ENCODE measurements around the gene ALG12.

Gene ALG12

DNA sequence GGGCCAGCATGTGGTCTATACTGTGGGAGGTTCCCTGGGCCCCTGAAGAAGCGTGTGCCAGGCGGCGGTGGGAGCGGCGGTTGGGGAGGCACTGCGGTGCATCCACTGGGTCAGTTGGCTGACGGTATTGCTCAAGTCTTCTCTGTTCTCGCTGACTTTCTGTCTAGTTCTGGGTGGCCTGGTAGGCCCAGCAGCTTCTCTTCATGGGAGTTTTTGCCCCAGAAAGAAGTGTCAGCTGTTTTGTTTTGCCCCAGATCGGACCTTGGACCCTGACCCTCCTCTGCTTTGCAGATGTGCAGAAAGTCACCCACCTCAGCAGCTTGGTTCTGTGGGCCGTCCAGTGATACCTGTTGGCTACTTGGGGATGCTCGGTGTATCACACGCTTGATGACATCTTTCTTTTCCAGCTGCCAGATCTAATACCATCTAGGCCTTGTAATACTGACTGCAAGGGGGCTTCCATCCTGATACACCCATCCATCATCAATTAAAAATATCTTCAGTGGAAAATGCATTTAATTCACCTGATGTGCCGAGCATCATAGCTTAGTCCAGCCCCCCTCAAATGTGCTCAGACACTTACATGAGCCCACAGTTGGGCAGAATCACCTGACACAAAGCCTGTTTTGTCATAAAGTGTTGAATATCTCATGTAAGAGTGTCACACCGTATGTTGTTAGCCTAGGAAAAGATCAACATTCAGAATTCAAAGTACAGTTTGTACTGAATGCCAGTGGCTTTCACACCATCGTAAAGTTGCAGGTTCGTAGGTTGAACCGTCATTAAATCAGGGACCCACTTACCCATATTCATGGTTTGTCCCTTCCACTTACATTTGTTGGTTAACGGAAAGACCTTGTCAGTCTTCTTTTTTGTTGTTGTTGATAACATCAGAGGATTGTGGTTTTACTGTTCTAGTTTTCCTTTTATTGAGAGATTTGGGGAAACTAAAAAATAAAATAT is 50.7 kb downstream of the ALG12 start:
- no peak overlapping the region for H2AFZ ChIP-seq (ENCODE audit: low read length)
- H4K8ac ChIP-seq (ENCODE audit: low read depth, low read length) = no peak overlapping the region
- no peak overlapping the region for H3K14ac ChIP-seq (ENCODE audit: low read length)
- H2BK120ac ChIP-seq (ENCODE audit: low read depth, low read length) = no peak overlapping the region
- H3K27me3 ChIP-seq (ENCODE audit: control insufficient read depth in 3 of 3, insufficient read depth in 3 of 3, low read depth in 1 of 3, low read length in 3 of 3) = no peaks in the 10 kb centered on the region
- H3K9me3 ChIP-seq (replicated peaks in 1 of 2; ENCODE audit: control insufficient read depth in 2 of 2, insufficient read depth in 1 of 2, low read depth in 1 of 2, low read length in 2 of 2) = peaks cover 25 to 69% of the 10 kb centered on the region in 2 donors
- H3K4me1 ChIP-seq (ENCODE audit: control insufficient read depth in 2 of 2, insufficient read depth in 1 of 2, low read depth in 1 of 2, low read length in 2 of 2) = no peaks in the 10 kb centered on the region
- H3K79me1 ChIP-seq (ENCODE audit: low read depth, low read length) = peaks cover 16% of the 10 kb centered on the region
- H3K4ac ChIP-seq (ENCODE audit: low read length) = no peak overlapping the region
- no peak overlapping the region for H3K27ac ChIP-seq (replicated peaks; ENCODE audit: low read length)
- H2BK15ac ChIP-seq (ENCODE audit: low read length) = no peak overlapping the region
- no CpG with 5 or more reads among the region's 18 CpGs for whole genome bisulfite sequencing, 2 donors (ENCODE audit: extremely low coverage in 2 of 2, insufficient read length in 2 of 2, insufficient replicate concordance in 1 of 2)
- H2BK5ac ChIP-seq (ENCODE audit: low read length) = no peak overlapping the region
- peaks cover 10 to 37% of the 10 kb centered on the region in 2 donors for H3K36me3 ChIP-seq (replicated peaks in 1 of 2; ENCODE audit: control insufficient read depth in 2 of 2, insufficient read depth in 2 of 2, low read length in 2 of 2)
- H3K18ac ChIP-seq (ENCODE audit: low read length) = no peak overlapping the region
- no peak overlapping the region for H3K9ac ChIP-seq (ENCODE audit: low read depth, low read length, poor library complexity)
- no peak overlapping the region for H3K4me2 ChIP-seq (ENCODE audit: insufficient read depth, low read length, poor library complexity, severe bottlenecking)
- no peak overlapping the region for H2BK12ac ChIP-seq (ENCODE audit: low read length)
- no peak for DNase-seq (ENCODE audit: low spot score)
- no peak overlapping the region for H3K4me3 ChIP-seq (ENCODE audit: low read length in 2 of 2)
- H2AK5ac ChIP-seq (ENCODE audit: low read depth, low read length) = no peak overlapping the region
- H4K91ac ChIP-seq (ENCODE audit: low read depth, low read length, poor library complexity) = no peak overlapping the region
- no peak overlapping the region for H3K23ac ChIP-seq (ENCODE audit: low read depth, low read length, poor library complexity)

DNA sequence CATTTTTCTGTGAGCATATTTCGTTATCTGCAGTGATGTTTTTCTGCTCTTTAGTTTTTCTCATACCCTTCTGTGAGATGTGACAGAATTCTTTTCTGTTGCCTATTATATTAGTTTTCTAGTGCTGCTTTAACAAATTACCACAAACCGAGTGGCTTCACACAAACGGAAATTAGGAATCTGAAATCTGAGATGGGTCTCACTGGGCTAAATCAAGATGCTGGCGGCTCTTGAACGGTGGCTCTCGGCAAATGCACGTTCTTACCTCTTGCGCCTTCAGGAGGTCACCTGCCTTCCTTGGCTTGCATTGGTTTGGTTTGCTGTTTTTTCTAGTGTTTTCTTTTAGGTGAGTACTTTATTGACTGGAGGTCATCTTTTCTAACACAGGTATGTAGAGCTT is 51.6 kb downstream of the ALG12 start:
- Histone ChIP-seq H3K4me2 (ENCODE audit: insufficient read depth, low read length, poor library complexity, severe bottlenecking) (no peak overlapping the region), H3K27me3 (ENCODE audit: control insufficient read depth in 3 of 3, insufficient read depth in 3 of 3, low read depth in 1 of 3, low read length in 3 of 3) (no peaks in the 10 kb centered on the region), H3K36me3 (replicated peaks in 1 of 2; ENCODE audit: control insufficient read depth in 2 of 2, insufficient read depth in 2 of 2, low read length in 2 of 2) (peaks cover 10 to 37% of the 10 kb centered on the region in 2 donors), H3K4ac (ENCODE audit: low read length) (no peak overlapping the region), H3K4me1 (ENCODE audit: control insufficient read depth in 2 of 2, insufficient read depth in 1 of 2, low read depth in 1 of 2, low read length in 2 of 2) (no peaks in the 10 kb centered on the region), H2BK5ac (ENCODE audit: low read length) (no peak overlapping the region), H3K27ac (replicated peaks; ENCODE audit: low read length) (no peak overlapping the region), H2BK15ac (ENCODE audit: low read length) (no peak overlapping the region), H3K14ac (ENCODE audit: low read length) (no peak overlapping the region), H2BK120ac (ENCODE audit: low read depth, low read length) (no peak overlapping the region), H2AFZ (ENCODE audit: low read length) (no peak overlapping the region), H2BK12ac (ENCODE audit: low read length) (no peak overlapping the region), H3K9ac (ENCODE audit: low read depth, low read length, poor library complexity) (no peak overlapping the region), H3K18ac (ENCODE audit: low read length) (no peak overlapping the region), H4K91ac (ENCODE audit: low read depth, low read length, poor library complexity) (no peak overlapping the region), H3K9me3 (replicated peaks in 1 of 2; ENCODE audit: control insufficient read depth in 2 of 2, insufficient read depth in 1 of 2, low read depth in 1 of 2, low read length in 2 of 2) (peaks cover 25 to 64% of the 10 kb centered on the region in 2 donors), H3K23ac (ENCODE audit: low read depth, low read length, poor library complexity) (no peak overlapping the region), H4K8ac (ENCODE audit: low read depth, low read length) (no peak overlapping the region), H2AK5ac (ENCODE audit: low read depth, low read length) (no peak overlapping the region), H3K79me1 (ENCODE audit: low read depth, low read length) (peaks cover 18% of the 10 kb centered on the region), H3K4me3 (ENCODE audit: low read length in 2 of 2) (no peak overlapping the region)
- no CpG with 5 or more reads among the region's 8 CpGs for WGBS, 2 donors (ENCODE audit: extremely low coverage in 2 of 2, insufficient read length in 2 of 2, insufficient replicate concordance in 1 of 2)
- no peak for DNase-seq (ENCODE audit: low spot score)

DNA sequence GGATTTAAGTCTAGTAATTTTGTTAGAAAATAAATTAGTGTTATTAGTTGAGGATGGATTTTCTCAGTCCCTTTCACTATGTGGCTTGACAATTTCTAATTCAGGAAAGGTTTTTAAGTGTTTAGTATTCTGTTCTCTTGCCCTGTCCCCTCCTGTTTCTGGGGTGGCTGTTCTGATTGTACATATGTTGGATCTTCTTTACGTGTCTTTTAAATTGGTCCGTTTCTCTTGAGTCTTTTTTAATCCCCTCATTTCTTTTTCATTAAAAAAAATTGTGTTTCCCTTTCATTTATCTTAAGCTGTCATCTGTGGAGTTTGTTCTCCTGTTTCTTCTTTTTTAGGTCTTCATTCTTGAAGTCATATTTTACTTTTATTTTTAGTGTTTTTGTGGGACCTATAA is 52.1 kb downstream of the ALG12 start:
- H2BK12ac ChIP-seq (ENCODE audit: low read length) = no peak overlapping the region
- H3K4me3 ChIP-seq (ENCODE audit: low read length in 2 of 2) = no peak overlapping the region
- no peak overlapping the region for H2AFZ ChIP-seq (ENCODE audit: low read length)
- peaks cover 10 to 37% of the 10 kb centered on the region in 2 donors for H3K36me3 ChIP-seq (replicated peaks in 1 of 2; ENCODE audit: control insufficient read depth in 2 of 2, insufficient read depth in 2 of 2, low read length in 2 of 2)
- no peak overlapping the region for H3K4ac ChIP-seq (ENCODE audit: low read length)
- no peak overlapping the region for H3K9ac ChIP-seq (ENCODE audit: low read depth, low read length, poor library complexity)
- H2BK120ac ChIP-seq (ENCODE audit: low read depth, low read length) = no peak overlapping the region
- H3K27me3 ChIP-seq (ENCODE audit: control insufficient read depth in 3 of 3, insufficient read depth in 3 of 3, low read depth in 1 of 3, low read length in 3 of 3) = no peaks in the 10 kb centered on the region
- no CpG with 5 or more reads among the region's 2 CpGs for WGBS, 2 donors (ENCODE audit: extremely low coverage in 2 of 2, insufficient read length in 2 of 2, insufficient replicate concordance in 1 of 2)
- H3K4me1 ChIP-seq (ENCODE audit: control insufficient read depth in 2 of 2, insufficient read depth in 1 of 2, low read depth in 1 of 2, low read length in 2 of 2) = no peaks in the 10 kb centered on the region
- H2AK5ac ChIP-seq (ENCODE audit: low read depth, low read length) = no peak overlapping the region
- H3K4me2 ChIP-seq (ENCODE audit: insufficient read depth, low read length, poor library complexity, severe bottlenecking) = no peak overlapping the region
- peaks cover 25 to 60% of the 10 kb centered on the region in 2 donors for H3K9me3 ChIP-seq (replicated peaks in 1 of 2; ENCODE audit: control insufficient read depth in 2 of 2, insufficient read depth in 1 of 2, low read depth in 1 of 2, low read length in 2 of 2)
- peaks cover 23% of the 10 kb centered on the region for H3K79me1 ChIP-seq (ENCODE audit: low read depth, low read length)
- H3K23ac ChIP-seq (ENCODE audit: low read depth, low read length, poor library complexity) = no peak overlapping the region
- no peak overlapping the region for H2BK15ac ChIP-seq (ENCODE audit: low read length)
- no peak overlapping the region for H3K14ac ChIP-seq (ENCODE audit: low read length)
- DNase-seq (ENCODE audit: low spot score) = no peak
- H4K8ac ChIP-seq (ENCODE audit: low read depth, low read length) = no peak overlapping the region
- no peak overlapping the region for H3K27ac ChIP-seq (replicated peaks; ENCODE audit: low read length)
- H2BK5ac ChIP-seq (ENCODE audit: low read length) = no peak overlapping the region
- H4K91ac ChIP-seq (ENCODE audit: low read depth, low read length, poor library complexity) = no peak overlapping the region
- H3K18ac ChIP-seq (ENCODE audit: low read length) = no peak overlapping the region

- Histone ChIP-seq H3K23ac (ENCODE audit: low read depth, low read length, poor library complexity) (no peak overlapping the region), H3K27ac (replicated peaks; ENCODE audit: low read length) (no peak overlapping the region), H2AFZ (ENCODE audit: low read length) (no peak overlapping the region), H2BK120ac (ENCODE audit: low read depth, low read length) (no peak overlapping the region), H3K9me3 (replicated peaks in 1 of 2; ENCODE audit: control insufficient read depth in 2 of 2, insufficient read depth in 1 of 2, low read depth in 1 of 2, low read length in 2 of 2) (peaks cover 25 to 58% of the 10 kb centered on the region in 2 donors), H3K4ac (ENCODE audit: low read length) (no peak overlapping the region), H4K91ac (ENCODE audit: low read depth, low read length, poor library complexity) (no peak overlapping the region), H3K9ac (ENCODE audit: low read depth, low read length, poor library complexity) (no peak overlapping the region), H3K4me1 (ENCODE audit: control insufficient read depth in 2 of 2, insufficient read depth in 1 of 2, low read depth in 1 of 2, low read length in 2 of 2) (no peaks in the 10 kb centered on the region), H2BK12ac (ENCODE audit: low read length) (no peak overlapping the region), H3K27me3 (ENCODE audit: control insufficient read depth in 3 of 3, insufficient read depth in 3 of 3, low read depth in 1 of 3, low read length in 3 of 3) (no peaks in the 10 kb centered on the region), H4K8ac (ENCODE audit: low read depth, low read length) (no peak overlapping the region), H2BK5ac (ENCODE audit: low read length) (no peak overlapping the region), H3K36me3 (replicated peaks in 1 of 2; ENCODE audit: control insufficient read depth in 2 of 2, insufficient read depth in 2 of 2, low read length in 2 of 2) (peaks cover 10 to 37% of the 10 kb centered on the region in 2 donors), H2BK15ac (ENCODE audit: low read length) (no peak overlapping the region), H3K4me2 (ENCODE audit: insufficient read depth, low read length, poor library complexity, severe bottlenecking) (no peak overlapping the region), H3K14ac (ENCODE audit: low read length) (no peak overlapping the region), H3K18ac (ENCODE audit: low read length) (no peak overlapping the region), H2AK5ac (ENCODE audit: low read depth, low read length) (no peak overlapping the region), H3K4me3 (ENCODE audit: low read length in 2 of 2) (no peak overlapping the region), H3K79me1 (ENCODE audit: low read depth, low read length) (peaks cover 23% of the 10 kb centered on the region)
- no CpG with 5 or more reads among the region's 17 CpGs for WGBS, 2 donors (ENCODE audit: extremely low coverage in 2 of 2, insufficient read length in 2 of 2, insufficient replicate concordance in 1 of 2)
- DNase-seq (ENCODE audit: low spot score) = no peak
Observed at GRCh38 chr22:49865156-49865555, 53.1 kb downstream of the ALG12 start.
